GM23338 (cell line): ENCODE results near the gene PSMD12. TPM values are rescaled to one million over a fixed set of nuclear protein-coding genes. Genes with fewer than 3 reads are reported as not detected.

Experiments
- ATAC-seq: fragments of 200-7000 bp; cut with Tn5 transposase; 3 replicates; pipeline ENCODE4 v1.9.1; 2020
- DNase-seq: peaks from one replicate; pipeline ENCODE4 v3.0.0-alpha.2; 2015; ENCODE audit warnings: low spot score
- H2AFZ ChIP-seq: fragments of 200-600 bp; sonication (generic); 2 replicates; pipeline ENCODE4 v1.8.0; 2016; ENCODE audit warnings: antibody characterized with exemption, mild to moderate bottlenecking, moderate library complexity
- H3F3A ChIP-seq: fragments of 200-600 bp; sonication (generic); replicated peaks from 2 replicates; pipeline ENCODE4 v1.8.0; 2017; ENCODE audit warnings: antibody characterized with exemption, mixed run types, low read depth
- H3K27ac ChIP-seq: fragments of 200-600 bp; sonication (generic); 2 replicates; pipeline ENCODE4 v1.6.1; 2016; ENCODE audit warnings: low read depth
- H3K27me3 ChIP-seq: fragments of 200-600 bp; sonication (generic); 2 replicates; pipeline ENCODE4 v1.8.0; 2016; ENCODE audit warnings: mild to moderate bottlenecking, mixed run types, moderate library complexity; ENCODE audit not compliant: insufficient read depth
- H3K36me3 ChIP-seq: fragments of 200-600 bp; sonication (generic); 2 replicates; pipeline ENCODE4 v1.8.0; 2016; ENCODE audit warnings: mild to moderate bottlenecking; ENCODE audit not compliant: insufficient read depth
- H3K4me1 ChIP-seq: fragments of 200-600 bp; sonication (generic); 2 replicates; pipeline ENCODE4 v1.8.0; 2016; ENCODE audit warnings: mild to moderate bottlenecking, moderate library complexity; ENCODE audit not compliant: insufficient read depth
- H3K4me2 ChIP-seq: fragments of 200-600 bp; sonication (generic); 2 replicates; pipeline ENCODE4 v1.7.1; 2017; ENCODE audit warnings: mixed run types
- H3K4me3 ChIP-seq: fragments of 200-600 bp; sonication (generic); 2 replicates; pipeline ENCODE4 v1.6.1; 2016; ENCODE audit warnings: mixed run types
- H3K79me2 ChIP-seq: fragments of 200-600 bp; sonication (generic); replicated peaks from 2 replicates; pipeline ENCODE4 v1.8.0; 2017; ENCODE audit warnings: mild to moderate bottlenecking; ENCODE audit not compliant: insufficient read depth
- H3K9me2 ChIP-seq: fragments of 200-600 bp; sonication (generic); 2 replicates; pipeline ENCODE4 v1.8.0; 2017; ENCODE audit not compliant: insufficient read depth
- H4K20me1 ChIP-seq: fragments of 200-600 bp; sonication (generic); replicated peaks from 2 replicates; pipeline ENCODE4 v1.8.0; 2017; ENCODE audit warnings: mild to moderate bottlenecking; ENCODE audit not compliant: insufficient read depth
- H3K27ac Mint-ChIP-seq: 2 replicates; pipeline ENCODE4 v1.8.0; 2020; ENCODE audit warnings: inconsistent platforms, mild to moderate bottlenecking, moderate library complexity, mixed read lengths
- H3K27me3 Mint-ChIP-seq: 3 replicates; pipeline ENCODE4 v1.8.0; 2022; ENCODE audit warnings: low read depth, mild to moderate bottlenecking, moderate library complexity, mixed read lengths, inconsistent platforms; ENCODE audit not compliant: insufficient read depth, poor library complexity
- H3K36me3 Mint-ChIP-seq: 3 replicates; pipeline ENCODE4 v1.8.0; 2021; ENCODE audit warnings: low read depth, mild to moderate bottlenecking, inconsistent platforms, moderate library complexity, mixed read lengths
- H3K4me1 Mint-ChIP-seq: 3 replicates; pipeline ENCODE4 v1.8.0; 2020; ENCODE audit warnings: mild to moderate bottlenecking, inconsistent platforms, mixed read lengths
- H3K4me3 Mint-ChIP-seq: 3 replicates; pipeline ENCODE4 v1.8.0; 2021; ENCODE audit warnings: moderate library complexity, mild to moderate bottlenecking, inconsistent platforms, mixed read lengths
- H3K9me3 Mint-ChIP-seq: 3 replicates; pipeline ENCODE4 v1.8.0; 2020; ENCODE audit warnings: moderate library complexity, mild to moderate bottlenecking, inconsistent platforms, mixed read lengths
- CREB1 ChIP-seq: fragments of 250-450 bp; sonication (Bioruptor Pico); IDR thresholded peaks from 2 replicates; pipeline ENCODE4 v1.5.0; 2020; ENCODE audit warnings: low read depth, mild to moderate bottlenecking, moderate library complexity
- EZH2 ChIP-seq: fragments of 200-600 bp; sonication (generic); IDR thresholded peaks from one replicate; pipeline ENCODE4 v1.8.0; 2017; ENCODE audit warnings: antibody characterized with exemption, mild to moderate bottlenecking, low read depth; ENCODE audit not compliant: unreplicated experiment
- EZH2phosphoT487 ChIP-seq: fragments of 200-600 bp; sonication (generic); IDR thresholded peaks from one replicate; pipeline ENCODE4 v1.8.1; 2018; ENCODE audit warnings: antibody characterized with exemption; ENCODE audit not compliant: unreplicated experiment
- JUNB ChIP-seq: IDR thresholded peaks from one replicate; pipeline ENCODE4 v1.6.1; 2016; ENCODE audit warnings: antibody characterized with exemption; ENCODE audit not compliant: unreplicated experiment
- NANOG ChIP-seq: IDR thresholded peaks from 2 replicates; pipeline ENCODE4 v1.6.1; 2016; ENCODE audit warnings: antibody characterized with exemption, borderline replicate concordance
- POLR2AphosphoS5 ChIP-seq: IDR thresholded peaks from 2 replicates; pipeline ENCODE4 v1.6.1; 2016; ENCODE audit warnings: antibody characterized with exemption, low read depth
- ZNF114 ChIP-seq: fragments of 250-450 bp; sonication (Bioruptor Pico); IDR thresholded peaks from 2 replicates; pipeline ENCODE4 v1.5.0; 2020; ENCODE audit warnings: mild to moderate bottlenecking, moderate library complexity
- polyA plus RNA-seq: library from polyadenylated mRNA; unstranded; fragments of >200 nt; fragmentation: Nextera tagmentation; extraction: Ambion mirVana; gene quantifications from 2 replicates; pipeline ENCODE4 v1.2.1, GENCODE V29; 2016
- total RNA-seq: library from RNA; depleted of rRNA; stranded (reverse); fragments of >200 nt; shearing (Covaris generic); gene quantifications from 2 replicates; pipeline ENCODE4 v1.2.3, GENCODE V29; 2014
- TF ChIP-seq, protein P1 (sequence below): IDR thresholded peaks from one replicate; pipeline ENCODE4 v1.6.1; 2018; ENCODE audit warnings: antibody characterized with exemption; ENCODE audit not compliant: unreplicated experiment
- TF ChIP-seq, protein P2 (sequence below): IDR thresholded peaks from 2 replicates; pipeline ENCODE4 v1.6.1; 2016; ENCODE audit warnings: antibody characterized with exemption
- TF ChIP-seq, protein P3 (sequence below), 2 experiments: fragments of 200-600 bp in 1 of 2; sonication (generic) in 1 of 2; conservative IDR thresholded peaks; 2 replicates each; pipeline versions ENCODE4 v1.5.1 to v1.6.1; 2016 to 2017; ENCODE audit warnings: antibody characterized with exemption in 2 of 2, low read depth in 2 of 2, mild to moderate bottlenecking in 2 of 2, moderate library complexity in 1 of 2

PSMD12 gene
- total and polyA plus RNA-seq, 2 experiments from 2014 or later, result 73.7 to 146 TPM

DNA sequence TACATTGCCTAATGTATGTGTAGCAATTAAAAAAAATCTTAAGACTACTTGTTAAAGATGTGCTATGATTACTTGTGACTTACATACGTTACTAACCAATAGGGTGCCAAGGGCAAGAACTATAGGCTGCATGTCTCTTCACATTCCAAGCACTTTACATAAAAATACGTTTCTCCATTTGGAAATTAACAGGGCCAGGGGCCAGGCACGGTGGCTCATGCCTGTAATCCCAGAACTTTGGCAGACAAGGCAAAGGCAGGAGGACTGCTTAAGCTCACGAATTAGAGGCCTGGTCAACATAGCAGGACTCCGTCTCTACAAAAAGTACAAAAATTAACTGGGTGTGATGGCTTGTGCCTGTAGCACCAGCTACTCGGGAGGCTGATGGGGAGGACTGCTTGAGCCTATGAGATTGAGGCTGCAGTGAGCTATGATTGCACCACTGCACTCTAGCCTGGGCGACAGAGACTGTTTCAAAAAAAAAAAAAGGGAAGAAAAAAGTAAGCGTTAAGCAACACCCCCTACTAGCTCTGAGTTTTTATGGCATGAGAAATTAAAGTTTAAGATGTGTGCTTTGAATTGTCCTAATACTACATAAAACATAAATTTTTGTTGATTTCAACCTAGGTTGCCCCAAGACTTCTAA, 12.3 kb downstream of the PSMD12 start:
- Histone ChIP-seq H3K27ac (peak overlapping the region; percentile 89), H3K79me2 (peaks cover 47% of the 10 kb centered on the region), H4K20me1 (no peaks in the 10 kb centered on the region; the same call in 1 of the 2 replicates), H3K9me2 (no peaks in the 10 kb centered on the region), H3K36me3 (peaks cover 26% of the 10 kb centered on the region), H3K4me1 (peaks cover 22% of the 10 kb centered on the region), H2AFZ (no peak overlapping the region), H3K4me3 (no peak overlapping the region; the same call in 1 of the 2 replicates), H3K27me3 (no peaks in the 10 kb centered on the region), H3F3A (peaks cover 6% of the 10 kb centered on the region; the same call in 1 of the 2 replicates), H3K4me2 (peak overlapping the region; percentile 61)
- peak overlapping the region; percentile 89 for H3K27ac Mint-ChIP-seq
- peaks cover 24% of the 10 kb centered on the region for H3K4me1 Mint-ChIP-seq
- H3K4me3 Mint-ChIP-seq, result peak overlapping the region; percentile 35; the same call in 2 of the 3 replicates
- TF ChIP-seq CREB1 (no peak), POLR2AphosphoS5 (no peak), EZH2 (no peak), ZNF114 (CRISPR knock-in tag) (no peak), NANOG (no peak), EZH2phosphoT487 (no peak), JUNB (no peak)
- TF ChIP-seq, protein P1, sequence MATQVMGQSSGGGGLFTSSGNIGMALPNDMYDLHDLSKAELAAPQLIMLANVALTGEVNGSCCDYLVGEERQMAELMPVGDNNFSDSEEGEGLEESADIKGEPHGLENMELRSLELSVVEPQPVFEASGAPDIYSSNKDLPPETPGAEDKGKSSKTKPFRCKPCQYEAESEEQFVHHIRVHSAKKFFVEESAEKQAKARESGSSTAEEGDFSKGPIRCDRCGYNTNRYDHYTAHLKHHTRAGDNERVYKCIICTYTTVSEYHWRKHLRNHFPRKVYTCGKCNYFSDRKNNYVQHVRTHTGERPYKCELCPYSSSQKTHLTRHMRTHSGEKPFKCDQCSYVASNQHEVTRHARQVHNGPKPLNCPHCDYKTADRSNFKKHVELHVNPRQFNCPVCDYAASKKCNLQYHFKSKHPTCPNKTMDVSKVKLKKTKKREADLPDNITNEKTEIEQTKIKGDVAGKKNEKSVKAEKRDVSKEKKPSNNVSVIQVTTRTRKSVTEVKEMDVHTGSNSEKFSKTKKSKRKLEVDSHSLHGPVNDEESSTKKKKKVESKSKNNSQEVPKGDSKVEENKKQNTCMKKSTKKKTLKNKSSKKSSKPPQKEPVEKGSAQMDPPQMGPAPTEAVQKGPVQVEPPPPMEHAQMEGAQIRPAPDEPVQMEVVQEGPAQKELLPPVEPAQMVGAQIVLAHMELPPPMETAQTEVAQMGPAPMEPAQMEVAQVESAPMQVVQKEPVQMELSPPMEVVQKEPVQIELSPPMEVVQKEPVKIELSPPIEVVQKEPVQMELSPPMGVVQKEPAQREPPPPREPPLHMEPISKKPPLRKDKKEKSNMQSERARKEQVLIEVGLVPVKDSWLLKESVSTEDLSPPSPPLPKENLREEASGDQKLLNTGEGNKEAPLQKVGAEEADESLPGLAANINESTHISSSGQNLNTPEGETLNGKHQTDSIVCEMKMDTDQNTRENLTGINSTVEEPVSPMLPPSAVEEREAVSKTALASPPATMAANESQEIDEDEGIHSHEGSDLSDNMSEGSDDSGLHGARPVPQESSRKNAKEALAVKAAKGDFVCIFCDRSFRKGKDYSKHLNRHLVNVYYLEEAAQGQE, result no peak
- TF ChIP-seq, protein P2, sequence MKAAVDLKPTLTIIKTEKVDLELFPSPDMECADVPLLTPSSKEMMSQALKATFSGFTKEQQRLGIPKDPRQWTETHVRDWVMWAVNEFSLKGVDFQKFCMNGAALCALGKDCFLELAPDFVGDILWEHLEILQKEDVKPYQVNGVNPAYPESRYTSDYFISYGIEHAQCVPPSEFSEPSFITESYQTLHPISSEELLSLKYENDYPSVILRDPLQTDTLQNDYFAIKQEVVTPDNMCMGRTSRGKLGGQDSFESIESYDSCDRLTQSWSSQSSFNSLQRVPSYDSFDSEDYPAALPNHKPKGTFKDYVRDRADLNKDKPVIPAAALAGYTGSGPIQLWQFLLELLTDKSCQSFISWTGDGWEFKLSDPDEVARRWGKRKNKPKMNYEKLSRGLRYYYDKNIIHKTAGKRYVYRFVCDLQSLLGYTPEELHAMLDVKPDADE, result no peak
- TF ChIP-seq, protein P3, sequence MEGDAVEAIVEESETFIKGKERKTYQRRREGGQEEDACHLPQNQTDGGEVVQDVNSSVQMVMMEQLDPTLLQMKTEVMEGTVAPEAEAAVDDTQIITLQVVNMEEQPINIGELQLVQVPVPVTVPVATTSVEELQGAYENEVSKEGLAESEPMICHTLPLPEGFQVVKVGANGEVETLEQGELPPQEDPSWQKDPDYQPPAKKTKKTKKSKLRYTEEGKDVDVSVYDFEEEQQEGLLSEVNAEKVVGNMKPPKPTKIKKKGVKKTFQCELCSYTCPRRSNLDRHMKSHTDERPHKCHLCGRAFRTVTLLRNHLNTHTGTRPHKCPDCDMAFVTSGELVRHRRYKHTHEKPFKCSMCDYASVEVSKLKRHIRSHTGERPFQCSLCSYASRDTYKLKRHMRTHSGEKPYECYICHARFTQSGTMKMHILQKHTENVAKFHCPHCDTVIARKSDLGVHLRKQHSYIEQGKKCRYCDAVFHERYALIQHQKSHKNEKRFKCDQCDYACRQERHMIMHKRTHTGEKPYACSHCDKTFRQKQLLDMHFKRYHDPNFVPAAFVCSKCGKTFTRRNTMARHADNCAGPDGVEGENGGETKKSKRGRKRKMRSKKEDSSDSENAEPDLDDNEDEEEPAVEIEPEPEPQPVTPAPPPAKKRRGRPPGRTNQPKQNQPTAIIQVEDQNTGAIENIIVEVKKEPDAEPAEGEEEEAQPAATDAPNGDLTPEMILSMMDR (conservative IDR thresholded peaks at IDR 0.05; ENCODE audit: low read depth in 2 of 2), result no peak
- H3K9me3 Mint-ChIP-seq, result no peaks in the 10 kb centered on the region
- ATAC-seq (peak; percentile 77), DNase-seq (peak; percentile 32)
- peaks cover 75% of the 10 kb centered on the region for H3K36me3 Mint-ChIP-seq
- no peaks in the 10 kb centered on the region for H3K27me3 Mint-ChIP-seq
